PC-9 (cell line): Measurements from ENCODE around the gene CCDC69. TPM values are rescaled to one million over a fixed set of nuclear protein-coding genes. Genes with fewer than 3 reads are reported as not detected.

Experiments used
- BruUV-seq: library from RNA; stranded (reverse); fragments of 400-500 nt; replicated peaks from 2 replicates; lab custom pipeline; 2021; lab: Mats Ljungman, UMichigan
- CTCF ChIA-PET: fragments of 300-600 bp; sonication (Branson Sonifier 250); formaldehyde crosslinking; loops from one replicate; lab custom pipeline; 2022; ENCODE audit warnings: antibody characterized with exemption; lab: Charles Lee
- POLR2A ChIA-PET: fragments of 300-600 bp; sonication (Branson Sonifier 250); formaldehyde crosslinking; loops from one replicate; lab custom pipeline; 2022; ENCODE audit warnings: antibody characterized with exemption; ENCODE audit not compliant: unreplicated experiment; lab: Charles Lee
- DNase-seq, 2 experiments: peaks; one replicate each; pipeline versions ENCODE4 v3.0.0 to v3.0.0-alpha.2; 2015 to 2022; ENCODE audit warnings: mixed read lengths in 1 of 2
- H2AFZ ChIP-seq: fragments of 200-600 bp; sonication (generic); 2 replicates; pipeline ENCODE4 v1.8.1; 2017; ENCODE audit warnings: antibody characterized with exemption
- H3F3A ChIP-seq: fragments of 200-600 bp; sonication (generic); 2 replicates; pipeline ENCODE4 v1.8.1; 2017; ENCODE audit warnings: antibody characterized with exemption, mild to moderate bottlenecking, low read depth; ENCODE audit not compliant: insufficient read depth
- H3K27ac ChIP-seq: fragments of 200-600 bp; sonication (generic); 2 replicates; pipeline ENCODE4 v1.6.1; 2016; ENCODE audit warnings: mixed run types
- H3K27me3 ChIP-seq: fragments of 200-600 bp; sonication (generic); 2 replicates; pipeline ENCODE4 v1.6.1; 2016; ENCODE audit warnings: low read depth, mixed run types; ENCODE audit not compliant: insufficient read depth
- H3K36me3 ChIP-seq: fragments of 200-600 bp; sonication (generic); 2 replicates; pipeline ENCODE4 v1.6.1; 2016; ENCODE audit warnings: low read depth, mixed run types
- H3K4me1 ChIP-seq: fragments of 200-600 bp; sonication (generic); replicated peaks from 2 replicates; pipeline ENCODE4 v1.6.1; 2016; ENCODE audit warnings: mixed run types; ENCODE audit not compliant: insufficient read depth
- H3K4me2 ChIP-seq: fragments of 200-600 bp; sonication (generic); 2 replicates; pipeline ENCODE4 v1.6.1; 2017; ENCODE audit warnings: mixed run types
- H3K4me3 ChIP-seq: fragments of 200-600 bp; sonication (generic); 2 replicates; pipeline ENCODE4 v1.6.1; 2016; ENCODE audit warnings: mixed run types
- H3K79me2 ChIP-seq: fragments of 200-600 bp; sonication (generic); 2 replicates; pipeline ENCODE4 v1.6.1; 2017; ENCODE audit warnings: low read depth, mixed run types
- H3K9me2 ChIP-seq: fragments of 200-600 bp; sonication (generic); 2 replicates; pipeline ENCODE4 v1.8.1; 2017; ENCODE audit warnings: mild to moderate bottlenecking; ENCODE audit not compliant: insufficient read depth
- H3K9me3 ChIP-seq: fragments of 200-600 bp; sonication (generic); 2 replicates; pipeline ENCODE4 v1.8.1; 2016; ENCODE audit warnings: low read depth; ENCODE audit not compliant: insufficient read depth
- H4K20me1 ChIP-seq: fragments of 200-600 bp; sonication (generic); 2 replicates; pipeline ENCODE4 v1.8.1; 2017; ENCODE audit not compliant: insufficient read depth
- EZH2 ChIP-seq: fragments of 200-600 bp; sonication (generic); IDR thresholded peaks from 2 replicates; pipeline ENCODE4 v1.8.0; 2017; ENCODE audit warnings: antibody characterized with exemption, low read depth
- intact Hi-C: fragments of 100-400 bp; cut with micrococcal nuclease; formaldehyde crosslinking; loops from one replicate; pipeline ENCODE4 v1.10.0; 2022; ENCODE audit not compliant: unreplicated experiment
- total RNA-seq: library from RNA; stranded (reverse); gene quantifications from 2 replicates; pipeline ENCODE4 v1.2.3, GENCODE V29; 2021
- TF ChIP-seq, protein P1 (sequence below): fragments of 200-600 bp; sonication (generic); conservative IDR thresholded peaks from 2 replicates; pipeline ENCODE4 v1.6.1; 2017; ENCODE audit warnings: mixed run types, antibody characterized with exemption, mild to moderate bottlenecking, moderate library complexity

Gene CCDC69
- total RNA-seq, 1 experiment from 2014 or later, result 0.50 TPM

DNA sequence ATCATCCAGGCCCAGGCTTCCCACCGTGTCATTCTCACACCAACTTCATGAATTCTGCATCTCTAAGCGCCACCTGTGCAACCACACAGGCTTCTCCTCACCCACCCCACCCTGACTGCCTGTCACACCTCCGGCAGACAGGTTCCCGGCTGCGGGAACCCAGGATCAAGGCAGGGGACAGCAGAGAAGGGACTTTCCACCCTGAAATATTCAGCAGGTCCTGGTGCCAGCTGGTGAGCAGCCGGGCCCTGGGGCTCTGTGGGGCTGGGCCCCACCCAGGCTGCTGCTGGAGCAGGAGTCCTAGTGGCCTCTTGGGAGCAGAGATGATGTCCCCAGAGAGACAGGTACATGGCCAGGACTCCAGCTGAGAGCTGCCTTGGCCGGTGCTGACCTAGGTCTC lies 79.0 kb downstream of the CCDC69 start:
- Histone ChIP-seq H2AFZ (no peak overlapping the region), H3K27me3 (no peaks in the 10 kb centered on the region), H3K9me2 (no peaks in the 10 kb centered on the region), H3K4me3 (no peak overlapping the region), H3K36me3 (no peaks in the 10 kb centered on the region), H3K27ac (no peak overlapping the region), H3F3A (no peaks in the 10 kb centered on the region), H3K4me2 (no peak overlapping the region), H4K20me1 (no peaks in the 10 kb centered on the region), H3K4me1 (no peaks in the 10 kb centered on the region), H3K79me2 (no peaks in the 10 kb centered on the region), H3K9me3 (no peaks in the 10 kb centered on the region)
- CTCF ChIA-PET, result no interaction called here
- intact Hi-C loops, result no loop called here
- TF ChIP-seq, protein P1, sequence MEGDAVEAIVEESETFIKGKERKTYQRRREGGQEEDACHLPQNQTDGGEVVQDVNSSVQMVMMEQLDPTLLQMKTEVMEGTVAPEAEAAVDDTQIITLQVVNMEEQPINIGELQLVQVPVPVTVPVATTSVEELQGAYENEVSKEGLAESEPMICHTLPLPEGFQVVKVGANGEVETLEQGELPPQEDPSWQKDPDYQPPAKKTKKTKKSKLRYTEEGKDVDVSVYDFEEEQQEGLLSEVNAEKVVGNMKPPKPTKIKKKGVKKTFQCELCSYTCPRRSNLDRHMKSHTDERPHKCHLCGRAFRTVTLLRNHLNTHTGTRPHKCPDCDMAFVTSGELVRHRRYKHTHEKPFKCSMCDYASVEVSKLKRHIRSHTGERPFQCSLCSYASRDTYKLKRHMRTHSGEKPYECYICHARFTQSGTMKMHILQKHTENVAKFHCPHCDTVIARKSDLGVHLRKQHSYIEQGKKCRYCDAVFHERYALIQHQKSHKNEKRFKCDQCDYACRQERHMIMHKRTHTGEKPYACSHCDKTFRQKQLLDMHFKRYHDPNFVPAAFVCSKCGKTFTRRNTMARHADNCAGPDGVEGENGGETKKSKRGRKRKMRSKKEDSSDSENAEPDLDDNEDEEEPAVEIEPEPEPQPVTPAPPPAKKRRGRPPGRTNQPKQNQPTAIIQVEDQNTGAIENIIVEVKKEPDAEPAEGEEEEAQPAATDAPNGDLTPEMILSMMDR, result no peak
- TF ChIP-seq EZH2, result no peak
- DNase-seq, result no peak
- POLR2A ChIA-PET, result interaction anchor here (0.6 kb wide), 1 partner anchor 9 kb away, joined by 3 read pairs; no protein-coding TSS in a partner anchor
- no TSS peak for BruUV-seq

DNA sequence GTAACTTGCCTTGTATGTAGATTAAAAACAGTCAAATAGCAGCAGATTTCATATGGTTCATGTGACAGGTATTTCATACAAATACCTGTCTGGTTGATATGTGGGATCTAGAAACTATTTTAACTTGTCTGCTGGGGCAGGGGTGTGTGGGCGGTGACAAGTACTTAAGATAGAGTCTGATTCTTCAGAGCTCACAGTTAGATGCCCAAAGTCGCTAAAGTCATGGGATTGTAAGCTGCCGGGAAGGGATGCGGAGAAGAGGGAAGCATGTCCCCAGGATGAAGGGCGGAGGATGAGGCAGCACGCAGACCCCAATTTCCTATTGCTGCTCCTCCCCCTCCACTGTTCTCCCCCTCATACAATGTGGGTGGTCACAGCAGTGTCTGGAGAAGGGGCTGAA lies 79.6 kb downstream of the CCDC69 start:
- Histone ChIP-seq H3K27ac (no peak overlapping the region), H3K79me2 (no peaks in the 10 kb centered on the region), H4K20me1 (no peaks in the 10 kb centered on the region), H3K9me2 (no peaks in the 10 kb centered on the region), H3K4me2 (no peak overlapping the region), H2AFZ (no peak overlapping the region), H3K4me3 (no peak overlapping the region), H3F3A (no peaks in the 10 kb centered on the region), H3K9me3 (no peaks in the 10 kb centered on the region), H3K4me1 (no peaks in the 10 kb centered on the region), H3K27me3 (no peaks in the 10 kb centered on the region), H3K36me3 (no peaks in the 10 kb centered on the region)
- TF ChIP-seq EZH2, result no peak
- TF ChIP-seq, protein P1, result no peak
- intact Hi-C loops, result no loop called here
- no peak for DNase-seq
- no TSS peak for BruUV-seq
- CTCF ChIA-PET, result no interaction called here
- POLR2A ChIA-PET, result no interaction called here

DNA sequence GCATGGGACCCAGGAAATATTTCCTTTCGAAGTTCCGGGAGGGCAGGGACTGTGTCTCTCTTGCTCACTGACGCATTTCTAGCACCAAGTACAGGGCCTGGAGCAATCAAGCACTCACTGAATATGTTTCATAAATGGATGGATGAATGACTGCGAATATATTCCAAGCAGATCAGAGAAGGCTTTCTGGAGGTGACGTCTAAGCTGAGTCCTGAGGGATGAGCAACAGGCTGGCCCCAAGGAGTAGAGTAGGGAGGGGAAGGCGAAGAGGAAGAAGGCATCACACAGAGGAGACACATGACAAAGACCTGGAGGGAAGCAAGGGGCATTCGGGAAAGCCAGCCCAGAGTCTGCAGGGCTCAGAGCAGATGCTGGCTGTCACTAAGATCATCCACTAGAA lies 80.2 kb downstream of the CCDC69 start:
- no peaks in the 10 kb centered on the region for H3K9me2 ChIP-seq
- no peaks in the 10 kb centered on the region for H3K79me2 ChIP-seq
- H3K4me1 ChIP-seq, result no peaks in the 10 kb centered on the region
- no peak for DNase-seq
- TF ChIP-seq, protein P1, result no peak
- no peak for TF ChIP-seq EZH2
- no peaks in the 10 kb centered on the region for H3K27me3 ChIP-seq
- H2AFZ ChIP-seq, result no peak overlapping the region
- intact Hi-C loops, result no loop called here
- H4K20me1 ChIP-seq, result no peaks in the 10 kb centered on the region
- POLR2A ChIA-PET, result no interaction called here
- no peak overlapping the region for H3K27ac ChIP-seq
- H3K36me3 ChIP-seq, result no peaks in the 10 kb centered on the region
- no peak overlapping the region for H3K4me3 ChIP-seq
- CTCF ChIA-PET, result no interaction called here
- H3F3A ChIP-seq, result no peaks in the 10 kb centered on the region
- no peaks in the 10 kb centered on the region for H3K9me3 ChIP-seq
- BruUV-seq, result no TSS peak
- no peak overlapping the region for H3K4me2 ChIP-seq
